ENCODE measurements around the gene HLA-DMA.

HLA-DMA gene

DNA sequence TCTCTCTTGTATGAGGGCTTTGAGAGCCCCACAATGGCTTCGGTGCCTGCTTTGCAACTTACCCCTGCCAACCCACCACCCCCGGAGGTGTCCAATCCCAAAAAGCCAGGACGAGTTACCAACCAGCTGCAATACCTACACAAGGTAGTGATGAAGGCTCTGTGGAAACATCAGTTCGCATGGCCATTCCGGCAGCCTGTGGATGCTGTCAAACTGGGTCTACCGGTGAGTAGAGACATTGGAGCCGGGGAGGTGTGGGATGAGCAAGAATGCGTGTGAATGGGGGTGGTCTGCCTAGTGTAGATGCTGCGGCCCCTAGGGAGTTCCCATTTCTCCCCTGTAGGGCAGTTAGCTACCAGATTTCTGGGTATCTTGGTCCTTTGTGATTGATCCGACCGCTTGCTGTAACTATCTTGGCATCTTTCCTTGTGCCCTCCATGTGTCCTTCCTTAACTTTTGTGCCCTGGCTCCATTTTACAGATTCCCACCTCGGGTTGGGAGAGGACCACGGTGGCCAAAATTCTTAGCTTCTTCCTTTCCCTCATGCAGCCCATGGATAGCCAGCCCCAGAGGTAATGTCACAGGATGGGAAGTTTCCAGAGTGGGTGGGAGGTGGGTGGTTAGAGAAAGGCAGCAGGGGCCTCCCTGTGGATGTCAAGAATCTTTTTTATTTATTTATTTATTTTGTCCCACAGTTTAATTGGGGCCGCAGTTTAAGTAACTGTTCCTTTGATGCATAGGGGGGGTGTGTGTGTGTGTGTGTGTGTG is 21.8 kb upstream of the HLA-DMA start:
- no peak for DNase-seq (ENCODE audit: low read depth in 2 of 2)

DNA sequence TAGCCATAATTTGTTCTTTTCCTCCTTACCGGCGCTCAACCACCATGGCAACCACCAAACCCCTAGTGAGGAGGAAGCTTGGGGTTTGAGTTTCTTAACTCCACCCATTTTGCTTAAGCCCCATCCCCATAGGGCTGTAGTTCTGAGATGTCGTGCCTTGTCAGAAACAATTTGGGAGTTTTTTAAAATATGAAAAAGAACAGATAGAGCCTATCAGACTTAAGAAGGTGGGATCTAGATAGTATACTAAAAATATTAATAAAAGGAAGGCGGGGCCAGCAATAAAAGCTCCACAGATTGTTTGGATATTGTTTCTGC is 21.1 kb upstream of the HLA-DMA start:
- no peak for DNase-seq (ENCODE audit: low read depth in 2 of 2)

DNA sequence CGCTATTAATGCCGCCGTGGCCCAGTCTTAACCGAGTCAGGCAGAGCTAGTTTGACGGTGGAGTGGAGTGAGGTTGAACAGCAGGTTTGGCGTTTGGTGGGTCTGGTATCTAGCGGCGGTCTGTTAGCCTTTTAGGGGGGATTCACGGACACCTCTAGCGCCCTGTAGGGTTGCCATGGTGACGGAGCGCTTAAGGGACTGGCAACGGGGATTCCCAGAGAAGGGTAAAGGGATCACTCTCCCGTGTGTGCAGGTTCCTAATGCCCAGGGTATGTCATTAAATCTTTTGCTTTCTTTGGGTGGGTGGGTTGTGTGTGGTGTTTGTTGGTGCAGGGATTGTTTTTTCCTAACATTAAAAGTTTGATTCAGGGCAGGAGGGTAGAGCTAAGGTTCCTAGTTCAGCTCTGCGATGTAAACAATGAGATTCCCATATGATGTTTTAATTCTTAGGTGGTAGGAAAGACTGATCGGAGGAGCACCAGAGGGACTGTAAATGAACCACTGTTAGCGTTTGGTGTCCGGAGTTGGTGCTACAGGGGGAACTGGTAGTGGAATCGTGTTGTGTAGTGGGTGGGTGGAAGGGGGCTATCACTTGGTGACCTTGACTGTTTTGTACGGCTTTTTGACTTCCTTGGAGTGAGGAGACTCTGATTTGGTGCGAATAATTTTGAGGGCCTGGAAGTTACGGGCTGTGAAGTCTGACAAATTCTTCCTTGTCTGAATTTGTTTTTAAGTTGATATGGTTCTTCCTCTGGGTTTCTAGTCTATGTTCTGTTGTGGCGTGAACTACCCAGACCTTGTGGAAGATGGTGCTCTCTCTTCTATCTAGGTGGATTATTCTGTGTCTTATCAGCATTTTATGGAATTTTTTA is 20.5 kb upstream of the HLA-DMA start:
- peak in 1 of 2 donors; percentile 48 for DNase-seq (ENCODE audit: low read depth in 2 of 2)

DNA sequence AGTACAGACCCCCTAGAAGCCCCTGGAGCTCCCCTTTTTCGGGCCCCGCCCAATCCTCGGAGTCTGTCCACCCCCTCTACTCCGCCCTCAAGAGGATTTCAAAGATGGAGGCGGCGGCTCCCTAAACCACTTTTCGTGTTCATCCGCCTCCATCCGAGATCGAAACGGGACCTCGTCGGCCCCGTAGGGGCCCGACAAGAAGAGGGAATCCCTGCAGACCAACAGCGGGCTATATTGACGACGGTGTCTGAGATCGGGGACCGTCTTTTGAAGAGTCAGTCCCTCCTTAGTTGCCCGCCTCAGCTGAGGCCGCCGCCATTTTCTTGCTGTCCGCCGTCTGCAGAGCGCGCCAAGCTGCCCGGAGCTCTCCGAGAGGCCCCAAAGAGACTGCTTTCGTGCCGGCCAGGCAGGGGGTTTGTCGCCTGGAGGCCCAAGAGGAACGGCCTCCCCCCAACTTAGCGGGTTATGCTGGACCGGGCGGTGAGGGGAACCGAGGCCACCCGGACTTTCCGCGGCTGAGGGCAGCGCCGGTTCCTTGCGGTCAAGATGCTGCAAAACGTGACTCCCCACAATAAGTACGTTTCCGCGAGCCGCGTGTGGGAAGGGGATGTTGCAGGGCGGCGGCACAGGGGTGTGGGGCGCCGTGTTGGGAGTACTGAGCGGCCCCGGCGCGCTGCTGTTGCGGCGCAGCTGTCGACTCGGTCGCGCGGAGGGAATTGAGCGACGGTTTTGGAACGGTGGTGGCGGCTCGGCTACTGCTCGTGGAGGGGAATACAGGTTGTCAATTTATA is 19.7 kb upstream of the HLA-DMA start:
- peak in 1 of 2 donors; percentile 55 for DNase-seq (ENCODE audit: low read depth in 2 of 2)

DNA sequence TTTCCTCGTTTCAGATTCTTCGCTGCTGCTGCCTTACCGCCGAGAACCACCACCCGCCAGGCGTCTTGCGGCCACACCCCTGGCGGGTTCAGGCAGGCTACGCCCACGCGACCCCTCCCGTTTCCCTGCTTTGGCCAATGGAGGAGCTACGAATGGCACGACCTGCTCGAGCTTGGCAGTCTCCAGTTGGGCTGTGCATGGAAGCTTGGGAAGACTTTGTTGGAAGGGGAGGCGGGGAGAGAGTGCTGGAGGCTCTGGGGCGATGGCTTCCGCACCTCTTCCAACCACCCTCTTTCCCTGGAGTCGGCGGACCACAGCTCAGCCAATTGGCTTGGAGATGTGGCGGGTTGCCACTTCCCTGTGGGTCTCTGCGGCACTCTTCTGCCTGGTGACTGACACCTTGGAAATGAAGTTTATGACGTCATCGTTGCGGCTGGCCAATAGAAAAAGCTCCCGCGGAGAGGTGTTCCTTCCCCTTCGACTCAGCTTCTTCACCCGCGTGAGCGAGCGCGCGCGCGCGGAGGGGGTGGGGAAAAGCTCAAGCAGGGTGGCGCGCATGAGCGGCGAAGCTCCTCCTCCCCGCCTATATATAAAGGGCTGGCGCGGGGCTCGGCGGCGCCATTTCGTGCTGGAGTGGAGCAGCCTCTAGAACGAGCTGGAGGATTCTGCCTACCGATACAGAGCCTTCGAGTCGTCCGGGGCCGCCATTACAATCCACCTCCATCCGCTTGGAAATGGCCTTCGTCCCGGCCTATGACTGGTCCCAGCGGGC is 18.9 kb upstream of the HLA-DMA start:
- DNase-seq (ENCODE audit: low read depth in 2 of 2): peak; percentile 99

DNA sequence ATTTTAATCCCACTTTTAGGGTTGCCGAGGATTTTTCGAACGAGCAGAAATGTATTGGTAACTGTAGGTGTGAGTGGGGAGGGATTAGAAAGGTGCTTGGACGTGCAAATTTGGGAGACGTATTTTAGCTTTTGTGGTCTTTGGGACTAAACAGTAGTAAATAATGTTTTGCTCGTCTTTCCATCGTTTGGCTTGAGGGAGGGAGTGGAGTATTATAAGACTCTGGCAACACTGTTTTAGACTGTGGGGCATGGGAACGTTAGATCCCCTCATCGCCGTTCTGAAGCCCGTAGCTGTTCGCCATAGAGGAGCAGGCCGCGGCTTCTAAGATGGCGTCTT is 18.3 kb upstream of the HLA-DMA start:
- no peak for DNase-seq (ENCODE audit: low read depth in 2 of 2)

DNA sequence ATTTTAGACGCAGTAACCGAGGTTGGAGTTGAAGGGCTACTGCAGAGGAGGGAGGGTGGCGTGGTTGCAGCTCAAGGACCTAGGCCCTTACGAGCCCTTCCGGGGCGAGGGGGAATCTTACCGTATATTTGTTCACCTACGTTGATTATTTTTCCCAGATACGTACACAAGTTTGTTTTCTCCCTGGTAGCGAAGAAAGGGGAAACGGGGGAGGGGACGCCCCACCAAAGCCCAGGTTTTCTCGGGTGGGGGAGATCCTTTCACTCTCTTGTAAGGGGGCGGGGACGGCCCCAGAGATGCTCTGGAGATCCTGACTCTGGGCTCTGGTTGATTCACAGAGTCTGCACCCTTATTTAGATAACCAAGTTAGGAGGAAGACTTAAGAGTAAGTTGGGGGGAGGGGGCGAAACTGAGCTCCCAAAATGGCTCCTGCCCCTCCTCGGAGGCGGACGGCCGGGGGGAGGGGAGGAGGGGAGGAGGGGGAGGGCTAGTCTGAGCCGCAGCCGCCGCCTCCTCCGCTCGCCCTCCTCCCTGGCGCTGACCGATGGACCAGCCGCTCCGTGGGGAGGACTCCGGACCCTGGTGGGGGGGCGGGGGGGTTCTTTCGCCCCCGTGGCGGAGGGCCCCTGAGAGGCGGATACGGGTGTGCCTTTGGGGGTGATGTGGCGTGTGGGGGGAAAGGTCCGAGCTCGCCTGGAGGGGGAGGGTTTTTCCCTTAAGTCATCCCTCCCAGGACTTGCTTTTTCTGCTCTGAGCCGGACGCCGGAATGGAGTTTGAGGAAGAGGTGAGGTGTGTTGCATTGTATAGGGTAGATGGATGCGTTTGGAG is 17.7 kb upstream of the HLA-DMA start:
- peak; percentile 70 to 75 for DNase-seq (ENCODE audit: low read depth in 2 of 2)

DNA sequence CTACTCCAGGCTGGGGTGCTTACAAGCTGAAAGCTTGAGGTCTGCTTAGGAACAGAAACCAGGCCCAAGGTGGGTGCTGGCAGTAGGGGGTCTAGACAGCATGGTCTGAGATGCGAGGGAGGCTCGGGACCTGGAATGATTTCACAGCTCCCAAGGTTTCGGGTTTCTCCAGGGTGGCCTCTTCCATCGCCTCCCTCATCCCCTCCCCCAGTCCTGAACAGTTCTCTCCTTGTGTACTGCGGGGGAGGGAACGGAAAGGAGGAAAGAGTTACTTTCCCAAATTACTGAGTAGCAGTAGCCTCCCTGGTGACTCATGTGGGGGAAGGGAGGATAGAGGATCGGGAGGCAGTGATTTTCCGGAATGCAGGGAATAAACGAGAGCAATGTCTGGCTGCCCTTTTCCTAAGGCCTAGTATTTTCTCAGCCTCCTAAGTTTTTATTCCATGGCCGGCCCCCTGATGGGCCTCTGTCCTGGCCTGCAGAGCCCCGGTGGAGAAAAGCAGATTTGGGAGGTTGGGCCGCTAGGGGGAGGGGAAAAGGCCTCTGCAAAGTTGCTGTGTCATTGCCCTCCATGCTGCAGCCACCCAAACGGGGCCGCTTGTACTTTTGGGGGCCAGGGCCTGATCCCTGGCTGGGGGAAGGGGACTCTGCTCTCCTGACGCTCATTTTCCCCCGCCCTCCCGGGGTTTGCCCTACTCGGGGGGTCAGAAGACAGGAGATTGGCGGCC is 17.0 kb upstream of the HLA-DMA start:
- peak; percentile 56 to 59 for DNase-seq (ENCODE audit: low read depth in 2 of 2)

DNA sequence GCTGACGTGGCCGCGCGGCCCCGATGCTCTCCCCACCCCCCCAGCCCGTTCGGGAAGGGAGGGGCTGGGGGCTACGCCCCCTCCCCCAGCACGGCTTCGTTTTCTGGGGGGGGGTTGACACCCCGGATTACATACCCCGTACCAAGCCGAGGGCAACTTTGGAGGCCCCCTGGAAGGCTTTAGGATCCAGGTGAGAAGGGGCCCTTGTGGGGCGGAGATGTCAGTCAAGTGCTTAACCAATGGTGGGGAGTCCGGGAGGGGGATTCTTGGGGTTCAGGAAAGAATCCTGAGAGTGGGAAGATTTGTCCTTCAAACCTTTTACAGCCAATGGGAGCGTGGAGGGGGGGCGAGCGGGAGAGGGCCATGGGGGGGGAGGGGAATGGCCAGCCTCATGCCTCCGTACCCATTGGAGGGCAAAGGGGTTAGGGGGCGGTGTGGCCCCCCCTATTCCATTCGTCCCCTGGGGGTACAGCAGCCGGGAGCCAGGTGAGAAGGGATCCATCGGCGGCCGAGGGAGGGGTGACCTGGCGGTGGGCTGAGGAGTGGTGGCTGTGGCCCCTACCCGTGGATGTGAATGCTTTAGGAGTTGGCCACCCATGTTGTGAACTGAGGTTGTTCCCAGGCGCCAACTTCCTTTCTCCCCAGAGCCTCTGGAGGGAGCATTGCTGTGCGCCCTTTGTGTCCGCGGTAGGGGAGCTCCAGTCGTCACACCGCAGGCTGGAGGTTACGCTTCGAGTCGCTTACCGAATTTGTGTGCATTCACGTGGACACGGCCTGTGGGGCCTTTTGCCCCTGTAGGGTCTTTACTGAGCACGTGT is 16.2 kb upstream of the HLA-DMA start:
- DNase-seq (ENCODE audit: low read depth in 2 of 2): peak; percentile 51 to 77

DNA sequence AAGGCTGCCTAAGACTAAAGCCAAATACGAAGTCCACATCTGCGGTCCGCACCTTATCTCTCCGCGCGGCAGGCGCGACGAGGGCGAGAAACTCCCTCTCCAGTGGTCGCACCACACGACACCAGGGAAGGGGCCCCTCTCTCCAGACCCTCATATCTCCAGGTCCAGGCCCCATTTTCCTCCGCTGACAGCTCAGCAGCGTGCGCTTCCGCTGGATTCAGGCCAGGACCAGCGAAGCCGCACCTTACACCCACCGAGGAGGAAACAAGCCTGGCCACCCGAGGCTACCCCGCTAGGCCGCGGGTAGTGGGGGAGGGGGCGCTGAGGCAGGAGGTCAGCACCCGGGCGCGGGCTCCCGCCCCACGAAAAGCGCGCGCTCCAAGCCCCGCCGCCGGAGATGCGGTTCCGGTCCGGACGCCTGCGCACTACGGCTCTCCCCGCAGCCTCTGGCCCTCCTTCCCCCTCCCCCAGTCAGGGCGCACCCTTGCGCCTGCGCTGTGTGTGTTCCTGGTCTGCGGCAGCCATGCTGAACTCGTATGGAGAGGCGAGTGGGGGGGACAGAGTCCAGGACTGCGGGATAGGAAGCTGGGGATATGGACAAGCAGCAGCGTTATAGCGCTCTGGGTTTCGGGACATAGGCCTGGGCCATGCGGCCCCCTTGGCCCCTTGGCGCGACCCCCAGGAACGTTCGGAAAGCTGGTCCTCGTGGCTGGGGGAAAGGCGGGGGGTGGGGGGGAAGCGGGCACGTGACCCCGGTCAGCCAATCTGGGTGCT is 15.4 kb upstream of the HLA-DMA start, which contains the start of gene BRD2:
TSS of gene BRD2 (plus strand) at position 502 of the 774 bp plus-strand sequence. CDS start 4,305 bp downstream, outside the sequence.
- DNase-seq (ENCODE audit: low read depth in 2 of 2): peak; percentile 94 to 95

DNA sequence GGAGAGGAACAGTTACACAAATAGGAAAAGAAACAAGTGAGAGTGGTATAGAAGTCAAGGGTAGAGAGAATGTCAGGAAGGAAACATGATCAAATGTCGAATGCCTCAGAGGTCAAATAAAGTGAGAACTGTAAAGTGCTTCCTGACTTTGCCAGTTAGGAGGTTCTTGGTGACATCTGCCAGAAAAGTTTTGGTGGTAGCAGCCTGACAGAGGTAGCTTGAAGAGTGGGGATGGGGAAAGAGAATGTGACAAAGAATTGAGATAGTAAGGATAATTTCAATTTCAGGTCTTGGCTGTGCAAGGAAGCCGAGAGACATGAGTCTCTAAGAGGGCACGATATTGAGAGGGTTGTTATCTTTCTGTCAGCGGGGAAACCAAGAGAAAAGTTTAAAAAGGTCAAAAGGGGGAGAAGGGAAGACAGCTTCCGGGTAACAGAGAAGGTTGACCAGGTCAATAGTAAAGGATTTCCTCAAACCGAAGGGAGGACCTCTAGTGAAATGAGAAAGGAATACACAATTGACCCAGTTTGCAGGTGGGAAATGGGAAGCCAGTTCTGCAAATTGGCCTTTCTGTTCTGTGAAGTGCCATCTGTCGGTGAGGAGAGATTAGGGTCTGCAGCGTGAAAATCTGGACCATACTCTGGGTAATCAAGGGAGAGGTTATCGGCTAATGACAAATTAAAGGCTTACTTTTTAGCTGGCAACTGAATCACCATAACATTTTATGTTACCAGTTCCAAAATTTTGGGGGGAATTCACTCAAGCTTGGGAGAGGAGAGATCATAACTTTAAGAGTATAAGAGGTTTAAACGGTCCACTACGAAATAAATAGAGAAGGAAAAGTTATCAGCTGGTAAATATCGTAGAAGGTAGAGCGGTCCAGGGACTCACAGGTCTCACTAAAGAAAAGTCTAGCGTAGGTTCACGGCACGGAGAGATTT is 14.5 kb upstream of the HLA-DMA start:
- DNase-seq (ENCODE audit: low read depth in 2 of 2): no peak

DNA sequence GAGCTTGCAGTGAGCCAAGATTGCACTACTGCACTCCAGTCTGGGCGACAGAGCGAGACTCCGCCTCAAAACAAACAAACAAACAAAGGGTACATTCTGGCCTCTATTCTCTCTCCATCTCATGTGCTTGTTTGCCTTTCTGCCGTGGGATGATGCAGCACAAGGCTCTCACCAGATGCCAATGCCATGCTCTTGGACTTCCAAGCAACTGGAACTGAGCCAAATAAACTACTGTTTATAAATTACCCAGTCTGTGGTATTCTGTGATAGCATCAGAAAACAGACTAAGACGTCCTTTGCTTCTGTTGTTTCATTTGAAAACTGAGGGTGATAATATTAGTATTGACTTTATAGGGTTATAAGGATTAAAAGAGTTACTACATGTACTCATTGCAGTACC is 11.9 kb upstream of the HLA-DMA start:
- no peak for DNase-seq (ENCODE audit: low read depth in 2 of 2)

DNA sequence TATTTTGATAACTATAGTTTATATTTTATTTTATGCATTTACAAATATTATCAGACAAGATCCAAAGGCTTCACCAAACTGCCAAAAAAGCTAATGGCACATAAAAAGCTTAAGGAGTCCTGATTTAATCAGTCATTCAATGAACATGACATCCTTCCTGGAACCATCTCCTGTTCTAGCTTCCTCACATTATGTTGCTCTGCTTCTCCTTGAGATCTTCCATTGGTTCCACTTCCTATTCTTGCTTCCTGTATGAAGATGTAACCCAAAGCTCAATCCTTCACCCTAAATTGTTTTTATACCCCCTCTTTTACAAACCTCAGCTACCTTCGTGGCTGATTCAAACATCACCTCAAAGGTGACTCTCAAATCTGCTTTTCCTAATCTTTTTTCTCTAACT is 11.0 kb upstream of the HLA-DMA start:
- DNase-seq (ENCODE audit: low read depth in 2 of 2): no peak

DNA sequence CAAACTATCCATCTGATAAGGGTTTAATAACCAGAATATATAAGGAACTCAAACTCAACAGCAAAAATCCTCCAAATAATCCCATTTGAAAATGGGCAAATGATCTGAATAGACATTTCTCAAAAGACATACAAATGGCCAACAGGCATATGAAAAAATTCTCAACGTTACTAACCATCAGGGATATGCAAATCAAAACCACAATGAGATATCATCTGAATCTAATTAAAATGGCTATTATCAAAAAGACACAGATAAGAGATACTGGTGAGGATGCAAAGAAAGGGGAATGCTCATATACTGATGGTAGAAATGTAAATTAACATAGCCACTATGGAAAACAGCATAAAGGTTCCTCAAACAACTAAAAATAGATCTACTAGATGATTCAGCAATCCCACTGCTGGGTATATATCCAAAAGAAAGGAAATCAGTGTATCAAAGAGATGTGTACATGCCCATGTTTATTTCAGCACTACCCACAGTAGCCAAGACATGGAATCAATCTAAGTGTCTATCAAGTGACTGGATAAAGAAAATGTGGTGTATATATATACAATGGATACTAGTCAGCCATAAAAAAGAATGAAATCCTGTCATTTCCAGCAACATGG is 9.4 kb upstream of the HLA-DMA start:
- no peak for DNase-seq (ENCODE audit: low read depth in 2 of 2)

DNA sequence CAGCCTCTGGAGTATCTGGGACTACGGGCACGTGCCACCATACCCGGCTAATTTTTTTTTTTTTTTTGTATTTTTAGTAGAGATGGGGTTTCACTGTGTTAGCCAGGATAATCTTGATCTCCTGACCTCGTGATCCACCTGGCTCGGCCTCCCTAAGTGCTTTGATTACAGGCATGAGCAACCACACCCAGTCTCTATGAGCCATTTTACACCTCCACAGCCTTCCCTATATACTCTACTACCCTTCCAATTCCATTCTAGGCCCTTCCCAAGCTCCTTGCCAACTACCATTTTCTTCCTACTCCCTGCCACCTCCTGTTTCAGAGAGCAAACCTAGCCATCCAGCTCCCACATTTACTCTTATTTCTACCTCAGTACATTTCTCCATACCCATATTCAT is 7.7 kb upstream of the HLA-DMA start:
- DNase-seq (ENCODE audit: low read depth in 2 of 2): no peak

DNA sequence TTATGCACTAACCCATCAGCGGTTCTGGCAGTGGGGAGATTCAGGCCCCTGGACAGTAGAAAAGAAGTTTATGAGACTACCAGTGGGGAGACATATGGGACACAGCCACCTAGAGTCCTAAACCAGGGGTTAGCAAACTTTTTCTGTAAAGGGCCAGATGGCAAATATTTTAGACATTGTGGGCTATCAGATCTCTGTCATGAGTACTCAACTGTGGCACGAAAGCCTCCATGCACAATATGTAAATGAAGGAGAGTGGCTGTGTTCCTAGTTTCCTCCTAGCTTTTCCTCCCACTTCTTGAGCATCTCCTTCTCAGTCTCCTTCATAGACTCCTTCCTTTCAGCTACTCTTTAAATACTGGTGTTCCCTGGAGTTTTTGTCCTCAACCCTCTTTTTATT is 3.3 kb upstream of the HLA-DMA start:
- no peak for DNase-seq (ENCODE audit: low read depth in 2 of 2)
